Panc1 (cell line): ENCODE results near the gene ANKRD40. TPM values are rescaled to one million over a fixed set of nuclear protein-coding genes. Genes with fewer than 3 reads are reported as not detected.
A peak's percentile ranks its signal among the peaks of the same experiment; 100 is the strongest.
"Not testable (repeated sequence)": the region's sequence is repeated elsewhere in the genome, so short reads cannot be mapped to it uniquely, and the experiment has no call there.

Experiments used
- ATAC-seq: fragments of 200-7000 bp; cut with Tn5 transposase; 2 replicates; pipeline ENCODE4 v1.9.1; 2020; ENCODE audit warnings: mild to moderate bottlenecking, moderate library complexity
- BruUV-seq: library from RNA; stranded (reverse); fragments of 400-500 nt; replicated peaks from 2 replicates; lab custom pipeline; 2021; lab: Mats Ljungman, UMichigan
- CTCF ChIA-PET: fragments of 300-600 bp; sonication (Branson Sonifier 250); formaldehyde crosslinking; loops from one replicate; lab custom pipeline; 2022; ENCODE audit warnings: antibody characterized with exemption; lab: Charles Lee
- POLR2A ChIA-PET: fragments of 300-600 bp; sonication (Branson Sonifier 250); formaldehyde crosslinking; loops from one replicate; lab custom pipeline; 2022; ENCODE audit warnings: antibody characterized with exemption; lab: Charles Lee
- DNase-seq: peaks from one replicate; pipeline ENCODE4 v3.0.0-alpha.2; 2010; ENCODE audit warnings: low read depth, low spot score
- H3K27ac ChIP-seq: 2 replicates; pipeline ENCODE4 v1.5.1; 2011; ENCODE audit warnings: mild to moderate bottlenecking, low read length, inconsistent platforms
- H3K27me3 ChIP-seq: fragments of 200-500 bp; sonication (Bioruptor generic); 2 replicates; pipeline ENCODE4 v1.6.0; 2014; ENCODE audit warnings: low read length, inconsistent platforms; ENCODE audit not compliant: control insufficient read depth, insufficient read depth
- H3K36me3 ChIP-seq: fragments of 200-500 bp; sonication (Bioruptor generic); 2 replicates; pipeline ENCODE4 v1.5.1; 2014; ENCODE audit warnings: inconsistent platforms, mild to moderate bottlenecking, low read length, moderate library complexity; ENCODE audit not compliant: control insufficient read depth, insufficient read depth
- H3K4me1 ChIP-seq: 2 replicates; pipeline ENCODE4 v1.5.1; 2011; ENCODE audit warnings: inconsistent platforms, mild to moderate bottlenecking, low read length, moderate library complexity; ENCODE audit not compliant: control insufficient read depth, insufficient read depth
- H3K4me3 ChIP-seq, 2 experiments: 2 replicates each; pipeline ENCODE4 v1.5.1; 2011 to 2012; ENCODE audit warnings: low read depth in 2 of 2, low read length in 2 of 2, mild to moderate bottlenecking in 2 of 2, inconsistent platforms in 1 of 2, moderate library complexity in 1 of 2
- H3K9me3 ChIP-seq: fragments of 200-500 bp; sonication (Bioruptor generic); 2 replicates; pipeline ENCODE4 v1.5.1; 2014; ENCODE audit warnings: low read depth, mild to moderate bottlenecking, inconsistent platforms, low read length, moderate library complexity; ENCODE audit not compliant: control insufficient read depth, insufficient read depth
- POLR2AphosphoS5 ChIP-seq: IDR thresholded peaks from 2 replicates; pipeline ENCODE4 v1.6.1; 2012; ENCODE audit warnings: mild to moderate bottlenecking, low read depth, low read length, moderate library complexity
- SIN3A ChIP-seq: IDR thresholded peaks from 2 replicates; pipeline ENCODE4 v1.6.1; 2012; ENCODE audit warnings: low read depth, mild to moderate bottlenecking, low read length, moderate library complexity, borderline replicate concordance; ENCODE audit not compliant: insufficient read depth
- TCF7L2 ChIP-seq: IDR thresholded peaks from 2 replicates; pipeline ENCODE4 v1.6.1; 2011; ENCODE audit warnings: mild to moderate bottlenecking, low read depth, low read length, inconsistent platforms
- in situ Hi-C: cut with HindIII; loops from 2 replicates; pipeline ENCODE4 v1.10.0; 2016; ENCODE audit warnings: low sequenced_read_pairs, low pct_unique_long_range_greater_than_20kb
- intact Hi-C: fragments of 100-400 bp; cut with micrococcal nuclease; formaldehyde crosslinking; loops from one replicate; pipeline ENCODE4 v1.10.0; 2022; ENCODE audit not compliant: unreplicated experiment
- total RNA-seq: library from RNA; stranded (reverse); gene quantifications from one replicate; pipeline ENCODE4 v1.2.1, GENCODE V29; 2021; ENCODE audit not compliant: unreplicated experiment
- TF ChIP-seq, protein P1 (sequence below), 2 experiments: IDR thresholded peaks; 2 replicates each; pipeline ENCODE4 v1.6.1; 2011 to 2012; ENCODE audit warnings: low read depth in 2 of 2, control low read depth in 1 of 2, low read length in 1 of 2, mild to moderate bottlenecking in 1 of 2, moderate library complexity in 1 of 2; ENCODE audit not compliant: insufficient read depth in 1 of 2
- TF ChIP-seq, protein P2 (sequence below): fragments of 450-650 bp; IDR thresholded peaks from 2 replicates; pipeline ENCODE4 v1.5.1; 2017; ENCODE audit warnings: mild to moderate bottlenecking

The ANKRD40 gene
- total RNA-seq, 1 experiment from 2014 or later: 57.2 TPM

DNA sequence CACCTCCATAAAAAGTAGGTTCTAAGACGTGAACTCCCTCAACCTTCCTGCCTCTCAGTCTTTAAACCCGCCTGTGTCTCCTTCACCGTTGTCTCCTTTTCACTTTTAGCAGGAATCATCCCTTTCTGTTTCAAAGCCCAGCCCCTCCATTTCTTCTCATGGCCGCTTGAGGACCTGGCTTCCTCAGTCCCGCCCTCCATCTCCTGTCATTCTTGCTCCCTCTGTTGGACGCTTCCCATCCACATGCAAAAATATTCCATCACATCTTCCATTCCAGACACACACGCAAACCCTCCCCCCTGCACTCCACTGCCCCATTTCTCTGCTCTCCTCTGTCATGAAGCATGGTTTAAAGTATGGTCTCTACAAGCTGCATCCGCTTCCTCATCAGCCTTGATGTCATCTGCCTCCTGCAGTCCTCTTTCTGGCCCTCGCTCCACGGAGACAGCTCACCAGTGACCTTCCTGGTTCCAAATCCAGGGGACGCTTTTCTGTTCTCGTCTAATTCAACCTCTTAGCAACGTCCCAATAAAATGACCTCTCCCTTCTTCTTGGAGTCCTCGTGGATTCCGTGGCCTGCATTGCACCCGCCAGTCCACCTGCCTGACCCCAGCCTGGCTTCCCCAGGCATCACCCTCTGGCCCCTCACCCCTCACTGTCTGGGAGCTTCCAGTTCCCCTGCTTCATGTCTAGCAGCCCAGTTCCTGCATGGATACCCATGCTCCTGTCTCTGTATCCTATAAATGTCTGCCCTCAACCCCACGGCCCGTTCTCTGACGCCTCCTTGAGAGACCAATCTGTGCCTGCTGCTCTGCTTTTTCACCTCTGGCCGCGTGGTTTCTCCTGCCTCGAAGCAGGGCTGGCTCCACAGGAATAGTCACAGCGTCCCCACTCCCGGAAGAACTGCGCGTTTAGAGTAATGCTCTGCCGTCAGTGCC, 26.2 kb downstream of the ANKRD40 start:
- in situ Hi-C loops: no loop called here
- TF ChIP-seq POLR2AphosphoS5 (no peak; the same call in 1 of the 2 replicates), TCF7L2 (no peak), SIN3A (no peak)
- TF ChIP-seq, protein P1, sequence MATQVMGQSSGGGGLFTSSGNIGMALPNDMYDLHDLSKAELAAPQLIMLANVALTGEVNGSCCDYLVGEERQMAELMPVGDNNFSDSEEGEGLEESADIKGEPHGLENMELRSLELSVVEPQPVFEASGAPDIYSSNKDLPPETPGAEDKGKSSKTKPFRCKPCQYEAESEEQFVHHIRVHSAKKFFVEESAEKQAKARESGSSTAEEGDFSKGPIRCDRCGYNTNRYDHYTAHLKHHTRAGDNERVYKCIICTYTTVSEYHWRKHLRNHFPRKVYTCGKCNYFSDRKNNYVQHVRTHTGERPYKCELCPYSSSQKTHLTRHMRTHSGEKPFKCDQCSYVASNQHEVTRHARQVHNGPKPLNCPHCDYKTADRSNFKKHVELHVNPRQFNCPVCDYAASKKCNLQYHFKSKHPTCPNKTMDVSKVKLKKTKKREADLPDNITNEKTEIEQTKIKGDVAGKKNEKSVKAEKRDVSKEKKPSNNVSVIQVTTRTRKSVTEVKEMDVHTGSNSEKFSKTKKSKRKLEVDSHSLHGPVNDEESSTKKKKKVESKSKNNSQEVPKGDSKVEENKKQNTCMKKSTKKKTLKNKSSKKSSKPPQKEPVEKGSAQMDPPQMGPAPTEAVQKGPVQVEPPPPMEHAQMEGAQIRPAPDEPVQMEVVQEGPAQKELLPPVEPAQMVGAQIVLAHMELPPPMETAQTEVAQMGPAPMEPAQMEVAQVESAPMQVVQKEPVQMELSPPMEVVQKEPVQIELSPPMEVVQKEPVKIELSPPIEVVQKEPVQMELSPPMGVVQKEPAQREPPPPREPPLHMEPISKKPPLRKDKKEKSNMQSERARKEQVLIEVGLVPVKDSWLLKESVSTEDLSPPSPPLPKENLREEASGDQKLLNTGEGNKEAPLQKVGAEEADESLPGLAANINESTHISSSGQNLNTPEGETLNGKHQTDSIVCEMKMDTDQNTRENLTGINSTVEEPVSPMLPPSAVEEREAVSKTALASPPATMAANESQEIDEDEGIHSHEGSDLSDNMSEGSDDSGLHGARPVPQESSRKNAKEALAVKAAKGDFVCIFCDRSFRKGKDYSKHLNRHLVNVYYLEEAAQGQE (IDR thresholded peaks at IDR 0.05; ENCODE audit: insufficient read depth in 1 of 2, low read depth in 2 of 2, low read length in 1 of 2): no peak
- TF ChIP-seq, protein P2, sequence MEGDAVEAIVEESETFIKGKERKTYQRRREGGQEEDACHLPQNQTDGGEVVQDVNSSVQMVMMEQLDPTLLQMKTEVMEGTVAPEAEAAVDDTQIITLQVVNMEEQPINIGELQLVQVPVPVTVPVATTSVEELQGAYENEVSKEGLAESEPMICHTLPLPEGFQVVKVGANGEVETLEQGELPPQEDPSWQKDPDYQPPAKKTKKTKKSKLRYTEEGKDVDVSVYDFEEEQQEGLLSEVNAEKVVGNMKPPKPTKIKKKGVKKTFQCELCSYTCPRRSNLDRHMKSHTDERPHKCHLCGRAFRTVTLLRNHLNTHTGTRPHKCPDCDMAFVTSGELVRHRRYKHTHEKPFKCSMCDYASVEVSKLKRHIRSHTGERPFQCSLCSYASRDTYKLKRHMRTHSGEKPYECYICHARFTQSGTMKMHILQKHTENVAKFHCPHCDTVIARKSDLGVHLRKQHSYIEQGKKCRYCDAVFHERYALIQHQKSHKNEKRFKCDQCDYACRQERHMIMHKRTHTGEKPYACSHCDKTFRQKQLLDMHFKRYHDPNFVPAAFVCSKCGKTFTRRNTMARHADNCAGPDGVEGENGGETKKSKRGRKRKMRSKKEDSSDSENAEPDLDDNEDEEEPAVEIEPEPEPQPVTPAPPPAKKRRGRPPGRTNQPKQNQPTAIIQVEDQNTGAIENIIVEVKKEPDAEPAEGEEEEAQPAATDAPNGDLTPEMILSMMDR: no peak; the same call in 1 of the 2 replicates
- Histone ChIP-seq H3K36me3 (no peaks in the 10 kb centered on the region), H3K4me3 (no peak overlapping the region), H3K4me1 (peaks cover 32% of the 10 kb centered on the region), H3K9me3 (no peaks in the 10 kb centered on the region), H3K27me3 (no peaks in the 10 kb centered on the region), H3K27ac (peak overlapping the region; percentile 52)
- POLR2A ChIA-PET: interaction anchor here (0.6 kb wide), 1 partner anchor 175 kb away, joined by 7 read pairs; no protein-coding TSS in a partner anchor
- CTCF ChIA-PET: interaction anchor here (0.6 kb wide), 2 partner anchors 34 to 49 kb away, joined by 3 read pairs; no protein-coding TSS in a partner anchor
- BruUV-seq: no TSS peak
- ATAC-seq (peak; percentile 78), DNase-seq (no peak)
- intact Hi-C loops: no loop called here

DNA sequence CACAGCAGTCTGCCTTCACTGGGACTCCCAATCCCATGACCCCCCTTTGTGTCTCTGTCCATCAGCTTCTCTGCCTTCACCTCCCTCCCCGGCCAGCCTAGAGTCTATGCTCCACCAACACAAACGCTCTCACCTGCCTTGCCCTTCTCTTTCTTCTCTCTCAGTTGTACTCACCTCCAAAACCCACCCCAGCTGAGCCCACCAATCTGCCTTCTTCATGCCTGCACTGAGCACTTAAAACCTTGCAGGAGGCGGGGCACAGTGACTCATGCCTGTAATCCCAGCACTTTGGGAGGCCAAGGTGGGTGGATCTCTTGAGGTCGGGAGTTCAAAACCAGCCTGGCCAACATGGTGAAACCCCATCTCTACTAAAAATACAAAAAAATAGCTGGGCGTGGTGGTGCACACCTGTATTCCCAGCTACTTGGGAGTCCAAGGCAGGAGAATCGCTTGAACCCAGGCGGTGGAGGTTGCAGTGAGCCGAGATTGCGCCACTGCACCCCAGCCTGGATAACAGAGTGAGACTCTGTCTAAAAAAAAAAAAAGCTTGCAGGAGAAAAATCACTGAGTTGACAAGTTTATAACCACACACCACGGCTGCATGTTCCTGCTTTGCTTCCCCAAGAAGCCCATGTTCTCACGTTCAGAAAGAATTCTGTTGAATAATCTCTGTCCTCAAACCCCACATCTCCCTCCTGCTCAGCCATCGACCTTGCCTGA, 27.0 kb downstream of the ANKRD40 start:
- POLR2A ChIA-PET, H3K27me3 ChIP-seq, DNase-seq, intact Hi-C loops, H3K36me3 ChIP-seq, in situ Hi-C loops, H3K4me3 ChIP-seq, BruUV-seq, H3K9me3 ChIP-seq: not testable (repeated sequence)
- Histone ChIP-seq H3K27ac (peak overlapping the region; percentile 52), H3K4me1 (peaks cover 24% of the 10 kb centered on the region)
- CTCF ChIA-PET: interaction anchor here (0.6 to 1.3 kb wide), 4 partner anchors 14 to 53 kb away, joined by 3 read pairs; no protein-coding TSS in a partner anchor
- ATAC-seq: peak; percentile 4; the same call in 1 of the 2 replicates
